Skin epidermis (tissue), 12 donors: ENCODE results near the gene ABHD8.
A peak's percentile ranks its signal among the peaks of the same experiment; 100 is the strongest.
"Not testable (repeated sequence)": the region's sequence is repeated elsewhere in the genome, so short reads cannot be mapped to it uniquely, and the experiment has no call there.

Source experiments
- H3K27ac ChIP-seq, 21 experiments: fragments of 200-600 bp; sonication (generic) in 11 of 21; one replicate each; pipeline ENCODE4 v1.5.0; 2020; ENCODE audit warnings: mild to moderate bottlenecking in 3 of 21, inconsistent platforms in 2 of 21, moderate library complexity in 2 of 21
- H3K4me3 ChIP-seq, 7 experiments: fragments of 200-600 bp; sonication (generic) in 2 of 7; one replicate each; pipeline ENCODE4 v1.5.0; 2020; ENCODE audit warnings: inconsistent platforms in 2 of 7, mild to moderate bottlenecking in 2 of 7, moderate library complexity in 1 of 7

ABHD8 gene

DNA sequence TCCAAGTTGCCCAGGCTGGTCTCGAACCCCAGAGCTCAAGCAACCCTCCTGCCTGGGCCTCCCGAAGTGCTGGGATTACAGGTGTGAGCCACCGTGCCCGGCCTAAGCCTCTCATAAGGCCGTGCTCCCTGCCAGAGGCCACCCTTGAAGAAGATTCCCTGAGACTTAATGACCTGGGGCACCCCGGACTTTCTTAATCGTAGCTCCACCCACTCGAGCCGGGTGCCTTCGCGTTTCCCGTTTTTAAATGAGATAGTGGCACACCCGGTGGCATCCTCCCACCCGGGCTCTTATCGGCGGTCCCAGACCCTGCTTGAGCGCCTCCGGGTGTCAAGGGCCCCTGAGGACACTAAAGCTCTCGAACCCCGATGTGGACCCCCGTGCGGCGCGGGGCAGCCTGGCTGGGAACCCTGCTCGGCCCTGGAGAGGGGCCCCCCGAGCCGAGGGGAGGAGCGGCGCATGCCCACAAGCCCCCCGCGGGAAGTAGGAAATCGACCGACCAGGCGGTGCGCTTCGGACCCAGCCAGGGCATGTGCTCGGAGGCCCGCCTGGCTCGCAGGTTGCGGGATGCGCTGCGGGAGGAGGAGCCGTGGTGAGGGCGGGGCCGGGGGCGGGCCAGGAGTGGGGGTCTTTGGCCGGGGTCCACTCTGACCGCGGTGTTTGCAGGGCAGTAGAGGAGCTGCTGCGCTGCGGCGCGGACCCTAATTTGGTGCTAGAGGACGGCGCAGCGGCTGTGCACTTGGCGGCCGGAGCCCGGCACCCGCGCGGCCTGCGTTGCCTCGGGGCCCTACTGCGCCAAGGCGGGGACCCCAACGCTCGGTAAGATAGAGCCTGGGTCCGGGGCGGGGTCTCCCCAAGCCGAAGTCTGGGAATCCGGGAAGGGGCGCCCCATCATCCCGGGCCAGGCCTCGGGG is 21.6 kb downstream of the ABHD8 start, which contains the start of gene ANKLE1:
Gene ANKLE1, plus strand, starts transcription at position 511 of the 914 bp plus-strand sequence. Its CDS starts 20 bp downstream, at position 531.
- Histone ChIP-seq H3K4me3 (peak within 1 kb of the TSS; percentile 6 to 38 (median 28)), H3K27ac (peak within 1 kb of the TSS in 1 of 21 experiments; percentile 23)

DNA sequence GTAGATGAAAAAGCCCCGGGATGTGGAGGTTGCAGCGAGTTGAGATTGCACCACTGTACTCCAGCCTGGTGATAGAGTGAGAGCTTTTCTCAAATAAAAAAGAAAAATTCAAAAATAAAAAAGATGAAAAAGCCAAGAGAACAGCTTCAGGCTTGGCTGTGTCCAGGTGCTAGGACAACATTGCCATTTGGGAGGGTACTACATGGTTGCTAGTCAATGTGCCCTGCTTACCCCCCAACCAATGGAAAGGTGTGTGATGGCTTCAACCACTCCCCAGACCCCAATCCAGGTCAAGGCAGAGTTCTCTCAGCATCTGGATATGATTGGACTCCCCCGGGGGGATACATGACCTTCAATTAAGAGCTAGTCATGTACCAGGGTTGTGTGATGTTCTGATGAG is 23.8 kb downstream of the ABHD8 start:
- H3K27ac ChIP-seq, result no peak overlapping the region
- H3K4me3 ChIP-seq, result no peak overlapping the region

DNA sequence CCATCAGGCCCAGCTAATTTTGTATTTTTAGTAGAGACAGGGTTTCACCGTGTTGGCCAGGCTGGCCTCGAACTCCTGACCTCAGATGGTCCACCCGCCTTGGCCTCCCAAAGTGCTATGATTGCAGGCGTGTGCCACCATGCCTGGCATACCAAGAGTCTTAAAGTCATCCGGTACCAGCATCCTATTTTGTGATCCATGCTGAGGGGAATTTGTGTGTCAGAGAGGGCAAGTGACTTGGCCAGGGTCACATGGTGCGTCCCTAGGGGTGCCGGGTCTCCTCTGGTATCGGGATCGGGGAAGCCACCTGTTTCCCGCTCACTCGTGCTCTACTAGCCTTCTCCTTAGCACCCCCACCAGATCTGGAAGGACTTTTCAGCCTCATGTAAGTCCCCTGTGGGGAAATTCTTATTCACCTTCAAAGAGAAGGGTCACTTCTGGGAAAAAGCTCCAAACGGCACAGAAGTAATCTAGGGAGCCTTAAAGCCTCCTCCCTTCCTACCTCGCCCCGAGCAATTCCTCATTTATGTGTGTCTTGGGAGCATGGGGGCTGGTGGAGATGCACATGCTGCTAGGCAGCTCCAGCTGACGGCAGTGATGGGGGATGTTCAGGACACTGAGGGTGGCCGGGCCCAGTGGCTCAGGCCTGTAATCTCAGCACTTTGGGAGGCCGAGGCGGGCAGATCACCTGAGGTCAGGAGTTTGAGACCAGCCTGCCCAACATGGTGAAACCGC is 27.6 kb downstream of the ABHD8 start:
- no peak overlapping the region for H3K27ac ChIP-seq

DNA sequence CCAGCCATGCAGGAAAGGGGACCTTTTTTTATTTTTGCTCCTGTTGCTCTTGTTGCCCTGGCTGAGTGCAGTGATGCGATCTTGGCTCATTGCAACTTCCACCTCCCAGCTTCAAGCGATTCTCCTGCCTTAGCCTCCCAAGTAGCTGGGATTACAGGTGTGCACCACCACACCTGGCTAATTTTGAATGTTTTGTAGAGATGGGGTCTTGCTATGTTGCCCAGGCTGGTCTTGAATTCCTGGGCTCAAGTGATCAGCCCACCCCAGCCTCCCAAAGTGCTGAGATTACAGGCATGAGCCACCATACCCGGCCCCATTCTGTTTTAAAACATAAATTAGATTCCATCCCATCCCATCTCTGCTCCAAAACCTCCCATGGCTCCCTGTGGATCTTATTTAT is 28.3 kb downstream of the ABHD8 start:
- not testable (repeated sequence) for H3K4me3 ChIP-seq, H3K27ac ChIP-seq

More for the DNA sequence above, 27.6 kb downstream of the ABHD8 start:
- no peak overlapping the region for H3K4me3 ChIP-seq

DNA sequence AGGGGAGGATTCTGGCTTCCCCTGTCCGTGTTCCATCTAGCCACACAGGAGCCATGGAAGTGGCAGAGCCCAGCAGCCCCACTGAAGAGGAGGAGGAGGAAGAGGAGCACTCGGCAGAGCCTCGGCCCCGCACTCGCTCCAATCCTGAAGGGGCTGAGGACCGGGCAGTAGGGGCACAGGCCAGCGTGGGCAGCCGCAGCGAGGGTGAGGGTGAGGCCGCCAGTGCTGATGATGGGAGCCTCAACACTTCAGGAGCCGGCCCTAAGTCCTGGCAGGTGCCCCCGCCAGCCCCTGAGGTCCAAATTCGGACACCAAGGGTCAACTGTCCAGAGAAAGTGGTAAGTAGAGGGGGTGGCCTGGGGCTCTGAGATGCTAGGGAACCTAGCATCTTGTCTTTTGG is 34.5 kb downstream of the ABHD8 start:
- no peak overlapping the region for H3K27ac ChIP-seq
- H3K4me3 ChIP-seq, result no peak overlapping the region

DNA sequence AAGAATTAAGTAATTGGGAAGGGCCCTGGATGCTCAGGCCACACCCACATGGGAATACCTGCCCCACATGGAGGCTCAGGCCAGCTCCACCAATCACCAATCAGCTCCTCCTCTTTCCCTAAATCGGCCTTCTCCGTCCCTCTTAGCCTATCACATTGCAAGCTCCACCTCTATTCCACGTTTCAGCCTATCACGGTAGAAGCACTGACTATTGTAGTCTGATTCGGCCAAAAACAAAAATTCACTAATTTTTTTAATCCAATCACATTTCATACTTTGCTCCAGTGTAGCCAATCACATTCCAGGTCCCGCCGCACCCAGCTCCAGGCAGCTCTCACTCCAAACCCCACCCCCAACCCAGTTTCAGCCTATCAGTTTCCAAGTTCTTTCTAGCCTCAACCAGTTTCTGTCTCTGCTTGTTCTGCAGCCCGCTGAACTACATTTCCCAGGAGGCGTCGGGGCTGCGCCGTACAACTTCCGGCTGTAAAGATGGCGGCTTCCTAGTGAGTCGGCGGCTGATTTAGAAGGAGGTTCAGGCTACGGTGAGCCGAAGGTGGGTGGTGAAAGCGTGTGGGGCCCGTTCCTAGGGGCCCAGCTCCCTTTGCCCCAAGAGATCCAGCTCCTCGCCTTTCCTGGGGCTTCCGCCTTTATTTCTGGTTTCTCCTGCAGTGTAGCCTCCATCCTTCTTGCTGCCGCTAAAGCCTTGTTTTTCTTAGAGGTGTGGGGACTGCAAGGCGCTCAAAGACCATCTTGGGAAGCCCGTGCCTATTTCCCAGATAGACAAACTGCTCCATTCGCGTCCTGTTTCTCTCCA is 36.0 kb downstream of the ABHD8 start, which contains the start of gene BABAM1:
Gene BABAM1, plus strand, starts transcription at position 469 of the 814 bp plus-strand sequence. CDS start 1,364 bp downstream, outside the sequence.
- Histone ChIP-seq H3K4me3 (peak within 1 kb of the TSS; percentile 58 to 93 (median 80)), H3K27ac (peak within 1 kb of the TSS in 19 of 21 experiments; percentile 37 to 87 (median 80))

DNA sequence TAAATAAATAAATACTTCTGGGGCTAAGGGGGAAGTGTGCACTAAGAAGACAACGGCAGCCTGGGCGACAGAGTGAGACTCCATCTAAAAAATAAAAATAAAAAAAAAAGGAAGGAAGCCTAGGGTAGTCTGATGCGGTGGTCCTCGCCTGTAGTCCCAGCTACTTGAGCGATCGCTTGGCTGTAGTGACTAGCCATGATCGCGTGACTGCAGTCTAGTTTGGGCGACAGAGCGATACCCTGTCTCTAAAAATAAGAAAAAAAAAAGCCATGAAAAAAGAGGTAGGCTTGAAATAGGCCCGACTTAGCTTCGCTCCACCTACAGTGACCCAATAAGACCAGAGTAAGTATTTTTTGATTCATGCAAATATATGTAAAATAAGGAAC is 36.6 kb downstream of the ABHD8 start:
- Histone ChIP-seq H3K4me3 (no peak overlapping the region), H3K27ac (peak overlapping the region in 5 of 21 experiments; percentile 25 to 82 (median 29))

DNA sequence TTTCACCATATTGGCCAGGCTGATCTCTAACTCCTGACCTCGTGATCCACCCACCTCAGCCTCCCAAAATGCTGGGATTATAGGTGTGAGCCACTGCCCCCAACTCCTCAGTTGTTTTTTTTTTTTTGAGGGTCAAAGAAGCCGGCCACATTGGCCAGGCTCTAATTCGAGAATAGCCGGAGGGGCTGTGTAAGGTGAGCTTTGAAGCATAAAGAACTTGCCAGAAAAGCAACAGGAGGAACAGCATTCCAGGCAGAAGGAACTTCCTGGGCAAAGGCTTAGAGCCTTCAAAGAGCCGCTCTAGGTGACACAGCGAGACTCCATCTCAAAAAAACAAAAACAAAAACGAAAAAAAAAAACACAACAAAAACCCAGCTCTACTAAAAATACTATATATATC is 37.2 kb downstream of the ABHD8 start:
- Histone ChIP-seq H3K4me3 (no peak overlapping the region), H3K27ac (peak overlapping the region in 2 of 21 experiments; percentile 25 to 29)

DNA sequence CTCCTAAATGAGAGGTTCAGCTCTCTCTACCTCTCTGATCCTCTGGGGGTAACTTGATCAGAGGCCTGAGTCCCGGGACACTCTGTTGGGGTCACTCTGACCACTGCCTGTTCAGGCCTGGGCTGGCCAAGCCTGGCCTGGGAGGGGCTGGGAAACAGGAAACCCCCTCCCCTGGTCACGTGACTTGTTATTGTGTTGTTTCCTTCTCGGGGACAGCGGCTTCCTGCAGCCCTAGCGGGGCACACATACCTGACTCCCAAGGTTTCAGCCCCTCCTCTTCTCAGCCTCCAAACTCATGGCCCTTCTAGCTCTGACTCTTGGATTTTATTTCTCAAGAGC is 38.6 kb downstream of the ABHD8 start, which contains the start of gene USHBP1:
Gene USHBP1, minus strand, starts transcription at position 105 of the 339 bp plus-strand sequence. CDS start 446 bp downstream, outside the sequence.
- Histone ChIP-seq H3K27ac (peak within 1 kb of the TSS in 8 of 21 experiments; percentile 4 to 66 (median 30)), H3K4me3 (peak within 1 kb of the TSS in 1 of 7 experiments; percentile 15)

DNA sequence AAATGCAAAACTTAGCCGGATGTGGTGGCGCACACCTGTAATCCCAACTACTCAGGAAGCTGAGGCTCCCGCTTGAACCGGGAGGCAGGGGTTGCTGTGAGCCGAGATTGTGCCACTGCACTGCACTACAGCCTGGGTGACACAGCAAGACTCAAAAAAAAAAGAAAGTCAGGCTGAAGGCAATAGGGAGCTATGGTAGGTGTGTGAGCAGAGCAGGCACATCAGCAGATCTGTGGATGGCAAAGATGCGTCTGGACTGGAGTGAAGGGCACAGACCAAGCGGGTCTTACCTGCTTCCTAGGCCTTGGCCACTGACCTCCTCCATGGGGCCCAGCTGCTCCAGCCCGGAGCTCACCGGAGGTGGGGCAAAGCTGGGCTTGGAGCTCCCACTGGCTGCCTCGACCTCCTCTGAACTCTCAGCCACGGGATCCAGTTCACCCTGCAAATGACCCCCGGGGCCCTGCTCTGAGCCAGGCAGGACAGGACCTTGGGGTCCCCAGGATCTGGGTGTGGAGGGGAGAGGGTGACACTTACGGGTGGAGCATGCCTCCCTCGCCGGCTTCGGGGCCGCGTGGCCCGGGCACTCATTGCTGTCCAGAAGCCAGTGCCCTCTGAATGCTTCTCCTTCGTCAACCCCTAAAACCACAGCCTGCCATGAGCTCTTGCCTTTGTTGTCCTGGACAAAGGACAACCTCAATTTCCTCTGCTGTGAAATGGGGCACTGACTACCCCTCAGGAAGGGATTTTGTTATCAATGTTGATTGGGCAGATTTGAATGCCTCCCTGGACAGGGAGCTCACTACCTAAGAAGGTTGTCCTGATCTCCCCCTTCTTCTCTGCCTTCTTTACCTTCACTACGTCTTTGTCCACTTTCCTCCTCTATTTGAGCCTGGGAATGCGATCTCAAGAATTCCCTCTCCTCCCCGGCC is 39.2 kb downstream of the ABHD8 start:
- H3K4me3 ChIP-seq, result peak overlapping the region in 1 of 7 experiments; percentile 15
- H3K27ac ChIP-seq, result peak overlapping the region in 8 of 21 experiments; percentile 4 to 66 (median 20)

DNA sequence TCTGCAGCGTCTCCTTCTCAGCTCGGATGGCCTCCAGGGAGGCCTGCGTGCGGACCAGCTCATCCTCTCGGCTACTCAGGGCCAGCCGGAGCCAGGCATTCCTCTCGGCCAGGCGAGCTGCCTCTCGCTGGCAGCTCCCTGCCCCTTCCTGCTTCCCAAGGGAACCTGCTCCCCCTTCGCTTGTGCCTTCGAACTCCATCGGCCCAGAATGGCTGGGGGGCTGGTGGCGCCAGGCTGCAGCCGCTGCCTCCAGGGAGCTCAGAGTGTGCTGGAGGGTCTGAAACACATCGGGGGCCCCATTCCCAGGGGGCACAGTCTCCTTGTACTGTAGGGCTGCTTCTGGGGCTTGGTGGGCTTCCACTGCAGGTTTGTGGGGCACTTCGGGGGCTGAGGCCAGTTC is 40.7 kb downstream of the ABHD8 start:
- Histone ChIP-seq H3K27ac (no peak overlapping the region), H3K4me3 (no peak overlapping the region)

DNA sequence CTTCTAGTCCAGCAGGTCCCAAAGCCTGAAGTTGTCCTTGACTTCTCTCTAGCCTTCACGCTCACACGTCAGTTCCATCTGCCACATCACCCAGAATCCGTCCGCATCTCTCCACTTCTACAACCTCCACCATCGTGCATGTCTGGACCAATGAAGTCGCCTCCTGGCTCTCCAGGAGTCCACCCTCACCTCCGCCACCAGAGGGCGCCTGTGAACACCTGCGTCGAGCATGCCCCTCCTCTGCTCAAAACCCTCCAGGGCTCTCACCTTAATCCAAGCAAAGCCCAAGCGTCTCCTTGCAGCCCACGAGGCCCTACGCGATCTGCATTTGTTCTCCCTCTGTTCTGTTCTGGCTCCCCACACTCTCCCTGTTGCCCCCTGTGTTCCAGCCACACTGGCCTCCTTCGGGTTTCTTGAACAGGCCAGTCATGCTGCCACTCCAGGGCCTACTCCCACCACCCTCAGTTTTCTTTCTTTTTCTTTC is 42.3 kb downstream of the ABHD8 start:
- H3K27ac ChIP-seq, result no peak overlapping the region
- no peak overlapping the region for H3K4me3 ChIP-seq

DNA sequence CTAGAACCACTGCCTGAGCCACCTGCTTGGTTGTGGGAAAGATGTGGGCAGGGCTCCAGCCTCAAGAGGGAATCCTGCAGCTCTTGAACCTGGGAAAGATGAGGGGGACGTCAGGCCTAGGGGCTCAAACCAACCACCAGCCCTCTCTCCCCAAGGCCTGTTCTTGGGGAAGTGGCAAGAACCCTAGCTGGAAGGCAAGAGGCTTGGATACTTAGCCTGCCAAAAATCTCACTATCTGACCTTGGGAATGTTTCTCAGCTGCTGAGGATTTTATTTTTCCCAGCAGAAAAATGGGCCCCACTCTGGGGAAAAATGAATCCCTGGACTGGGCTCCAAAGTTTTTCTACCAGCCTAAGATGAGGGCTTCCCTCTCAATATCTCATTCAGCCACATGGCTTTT is 43.3 kb downstream of the ABHD8 start:
- H3K4me3 ChIP-seq, result no peak overlapping the region
- no peak overlapping the region for H3K27ac ChIP-seq

DNA sequence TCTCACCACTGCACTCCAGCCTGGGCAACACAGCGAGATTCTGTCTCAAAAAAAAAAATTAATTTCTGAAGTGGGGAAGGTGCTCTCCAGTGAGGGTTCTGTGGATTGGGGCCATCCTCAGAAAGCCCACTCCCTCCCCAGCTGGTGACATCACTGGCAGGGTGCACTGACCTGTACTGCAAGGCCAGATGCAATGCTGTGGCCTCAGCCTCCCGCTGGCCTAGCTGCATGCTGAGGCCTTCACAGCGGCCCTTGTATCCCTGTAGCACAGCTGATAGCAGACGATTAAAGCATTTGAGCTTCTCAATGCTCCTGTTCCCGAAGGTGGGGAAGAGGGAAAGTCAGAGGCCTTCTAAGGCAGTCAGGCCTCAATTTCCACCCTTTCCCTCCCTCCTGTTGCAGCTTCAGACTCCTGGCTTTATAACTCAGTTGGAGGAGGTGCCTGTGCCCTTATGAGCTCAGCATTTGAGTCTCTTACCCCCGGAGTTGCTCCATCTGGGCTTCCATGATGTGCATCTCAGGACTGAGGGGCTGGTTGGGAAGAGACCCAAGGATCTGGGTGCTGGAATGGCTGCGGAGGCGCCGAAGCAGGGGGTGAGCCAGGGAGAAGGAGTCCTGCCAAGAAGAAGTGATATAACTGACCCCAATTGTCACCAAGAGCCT is 44.0 kb downstream of the ABHD8 start:
- Histone ChIP-seq H3K27ac (no peak overlapping the region), H3K4me3 (no peak overlapping the region)

DNA sequence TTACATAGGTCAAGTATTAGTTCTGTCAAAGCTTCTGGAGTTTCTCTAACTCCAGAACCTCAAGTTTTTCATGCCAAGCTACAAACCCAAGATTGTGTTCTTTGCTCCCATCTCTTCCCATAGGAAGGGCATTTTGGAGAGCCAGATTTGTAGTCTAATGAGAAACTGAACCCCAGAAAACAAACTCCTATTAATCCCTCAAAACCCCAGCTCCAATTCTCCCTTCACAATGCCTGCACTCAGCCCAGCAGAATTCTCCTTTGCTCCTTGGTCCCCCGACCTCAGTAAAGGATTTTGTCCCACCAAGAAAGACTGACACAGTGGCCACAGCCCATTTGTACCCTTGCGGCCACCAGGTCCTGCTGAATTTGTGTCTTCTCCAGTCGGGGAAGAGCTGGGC is 47.1 kb downstream of the ABHD8 start:
- H3K4me3 ChIP-seq, result no peak overlapping the region

DNA sequence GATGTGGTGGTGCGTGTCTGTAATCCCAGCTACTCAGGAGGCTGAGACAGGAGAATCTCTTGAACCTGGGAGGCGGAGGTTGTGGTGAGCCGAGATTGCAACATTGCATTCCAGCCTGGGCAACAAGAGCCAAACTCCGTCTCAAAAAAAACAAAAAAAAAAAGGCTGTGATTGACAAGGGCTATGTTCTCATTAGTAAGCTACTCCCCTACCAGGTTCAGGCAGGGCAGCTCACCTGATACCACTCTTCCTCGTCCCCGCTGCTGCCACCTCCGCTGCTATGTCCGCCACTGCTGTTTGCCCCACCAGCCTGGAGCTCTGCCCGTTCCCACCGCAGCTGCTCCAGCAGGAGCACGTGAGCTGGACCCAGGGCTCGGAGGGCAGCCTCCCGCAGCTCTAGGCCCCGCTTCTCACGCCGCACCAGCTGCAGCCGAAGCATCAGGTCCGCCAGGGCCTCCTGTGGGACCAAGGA is 48.0 kb downstream of the ABHD8 start:
- Histone ChIP-seq H3K27ac (no peak overlapping the region), H3K4me3 (no peak overlapping the region)

More for the DNA sequence above, 47.1 kb downstream of the ABHD8 start:
- no peak overlapping the region for H3K27ac ChIP-seq

DNA sequence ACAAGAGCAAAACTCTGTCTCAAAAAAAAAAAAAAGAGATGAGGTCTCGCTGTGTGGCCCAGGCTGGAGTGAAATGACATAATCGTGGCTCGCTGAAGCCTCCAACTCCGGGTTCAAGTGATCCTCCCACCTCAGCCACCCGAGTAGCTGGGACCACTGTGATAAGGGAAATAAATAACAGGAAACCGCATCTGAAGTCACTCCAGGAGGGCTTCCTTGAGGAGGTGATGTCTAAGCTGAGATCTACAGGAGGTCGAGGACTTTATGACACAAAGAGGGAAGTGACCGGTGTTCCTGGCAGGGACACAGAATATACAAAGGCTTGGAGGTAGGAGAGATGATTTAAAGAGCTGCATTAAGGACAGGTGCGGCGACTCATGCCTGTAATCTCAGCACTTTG is 48.6 kb downstream of the ABHD8 start:
- no peak overlapping the region for H3K27ac ChIP-seq
- H3K4me3 ChIP-seq, result no peak overlapping the region
